Astrocyte (in vitro differentiated cells and primary cell): ENCODE data around the gene PTPRCAP. TPM values are rescaled to one million over a fixed set of nuclear protein-coding genes. Genes with fewer than 3 reads are reported as not detected.
A peak's percentile ranks its signal among the peaks of the same experiment; 100 is the strongest.

ENCODE experiments used
- DNase-seq: peaks from one replicate; pipeline ENCODE4 v3.0.0-alpha.2; 2010; ENCODE audit warnings: low read depth
- FAIRE-seq: peaks from 2 replicates; lab custom pipeline; 2011; peaks lifted over from hg19 to GRCh38; lab: Jason Lieb, UNC
- H2AFZ ChIP-seq: 2 replicates; pipeline ENCODE4 v1.6.0; 2012; ENCODE audit warnings: low read depth, low read length, inconsistent platforms
- H3K27ac ChIP-seq: 2 replicates; pipeline ENCODE4 v1.5.1; 2011; ENCODE audit warnings: low read depth, low read length, inconsistent platforms
- H3K27me3 ChIP-seq: 2 replicates; pipeline ENCODE4 v1.6.0; 2011; ENCODE audit warnings: low read length, inconsistent platforms; ENCODE audit not compliant: insufficient read depth
- H3K36me3 ChIP-seq: 2 replicates; pipeline ENCODE4 v1.5.1; 2011; ENCODE audit warnings: low read length, inconsistent platforms; ENCODE audit not compliant: insufficient read depth
- H3K4me1 ChIP-seq: 2 replicates; pipeline ENCODE4 v1.5.1; 2011; ENCODE audit warnings: low read length, inconsistent platforms; ENCODE audit not compliant: insufficient read depth
- H3K4me2 ChIP-seq: 2 replicates; pipeline ENCODE4 v1.6.0; 2012; ENCODE audit warnings: low read length, inconsistent platforms
- H3K4me3 ChIP-seq: 2 replicates; pipeline ENCODE4 v1.5.1; 2011; ENCODE audit warnings: low read depth, mild to moderate bottlenecking, low read length, inconsistent platforms; ENCODE audit not compliant: insufficient read depth
- H3K79me2 ChIP-seq: 2 replicates; pipeline ENCODE4 v1.6.0; 2012; ENCODE audit warnings: mild to moderate bottlenecking, low read length, inconsistent platforms; ENCODE audit not compliant: insufficient read depth
- H3K9ac ChIP-seq: 2 replicates; pipeline ENCODE4 v1.6.0; 2012; ENCODE audit warnings: mild to moderate bottlenecking, low read length, inconsistent platforms
- H3K9me3 ChIP-seq: 2 replicates; pipeline ENCODE4 v1.5.1; 2012; ENCODE audit warnings: low read depth, mild to moderate bottlenecking, low read length, inconsistent platforms; ENCODE audit not compliant: insufficient read depth
- H4K20me1 ChIP-seq: 2 replicates; pipeline ENCODE4 v1.6.0; 2012; ENCODE audit warnings: low read length, inconsistent platforms; ENCODE audit not compliant: insufficient read depth
- H3K27ac Mint-ChIP-seq: one replicate; pipeline ENCODE4 v1.8.0; 2021; ENCODE audit warnings: mild to moderate bottlenecking, mixed read lengths; ENCODE audit not compliant: unreplicated experiment
- H3K27me3 Mint-ChIP-seq: one replicate; pipeline ENCODE4 v1.8.0; 2021; ENCODE audit warnings: low read depth, mixed read lengths; ENCODE audit not compliant: unreplicated experiment
- H3K36me3 Mint-ChIP-seq: one replicate; pipeline ENCODE4 v1.8.0; 2021; ENCODE audit warnings: low read depth, mixed read lengths; ENCODE audit not compliant: unreplicated experiment
- H3K4me1 Mint-ChIP-seq: one replicate; pipeline ENCODE4 v1.8.0; 2021; ENCODE audit warnings: low read depth, mixed read lengths; ENCODE audit not compliant: unreplicated experiment
- H3K4me3 Mint-ChIP-seq: one replicate; pipeline ENCODE4 v1.8.0; 2021; ENCODE audit warnings: mild to moderate bottlenecking, moderate library complexity, mixed read lengths; ENCODE audit not compliant: unreplicated experiment
- H3K9me3 Mint-ChIP-seq: one replicate; pipeline ENCODE4 v1.8.0; 2021; ENCODE audit warnings: mild to moderate bottlenecking, mixed read lengths; ENCODE audit not compliant: unreplicated experiment
- CTCF ChIP-seq: IDR thresholded peaks from 2 replicates; pipeline ENCODE4 v1.5.1; 2011; ENCODE audit warnings: low read depth, mild to moderate bottlenecking, inconsistent platforms, low read length, moderate library complexity; ENCODE audit not compliant: insufficient read depth
- EZH2 ChIP-seq: IDR thresholded peaks from 2 replicates; pipeline ENCODE4 v1.6.1; 2012; ENCODE audit warnings: mild to moderate bottlenecking, low read length, inconsistent platforms; ENCODE audit not compliant: insufficient read depth
- total RNA-seq: library from RNA; stranded (reverse); gene quantifications from 2 replicates; pipeline ENCODE4 v1.2.1, GENCODE V29; 2021

PTPRCAP gene
- total RNA-seq, 1 donor from 2014 or later, result 1.7 TPM

GRCh38 chr11:67405688-67406339 lies 31.7 kb downstream of the PTPRCAP start:
- Histone ChIP-seq H3K9ac (no peak overlapping the region), H3K9me3 (no peaks in the 10 kb centered on the region), H3K4me1 (peaks cover 8% of the 10 kb centered on the region), H3K27ac (no peak overlapping the region), H2AFZ (no peak overlapping the region), H3K36me3 (no peaks in the 10 kb centered on the region), H3K4me2 (no peak overlapping the region), H4K20me1 (peaks cover 5% of the 10 kb centered on the region), H3K4me3 (no peak overlapping the region), H3K79me2 (peaks cover 6% of the 10 kb centered on the region), H3K27me3 (peaks cover 7% of the 10 kb centered on the region)
- no peak for TF ChIP-seq EZH2
- TF ChIP-seq CTCF, result no peak
- Mint-ChIP-seq H3K36me3 (peaks cover 3% of the 10 kb centered on the region), H3K27me3 (peaks cover 14% of the 10 kb centered on the region), H3K4me3 (peak overlapping the region; percentile 50), H3K4me1 (no peaks in the 10 kb centered on the region), H3K9me3 (no peaks in the 10 kb centered on the region), H3K27ac (no peak overlapping the region)
- FAIRE-seq (no peak), DNase-seq (no peak)

- FAIRE-seq, result no peak
- no peaks in the 10 kb centered on the region for H3K9me3 Mint-ChIP-seq
- no peak overlapping the region for H3K27ac Mint-ChIP-seq
These were observed 32.3 kb downstream of the PTPRCAP start for GRCh38 chr11:67405196-67405567.

More at GRCh38 chr11:67405196-67405567, 32.3 kb downstream of the PTPRCAP start:
- Mint-ChIP-seq H3K36me3 (peaks cover 8% of the 10 kb centered on the region), H3K4me1 (peaks cover 6% of the 10 kb centered on the region), H3K27me3 (peaks cover 14% of the 10 kb centered on the region), H3K4me3 (no peak overlapping the region)
- no peak overlapping the region for H3K4me3 ChIP-seq
- H3K4me1 ChIP-seq, result peaks cover 14% of the 10 kb centered on the region
- H2AFZ ChIP-seq, result no peak overlapping the region
- no peak for DNase-seq
- peaks cover 13% of the 10 kb centered on the region for H3K79me2 ChIP-seq
- peaks cover 4% of the 10 kb centered on the region for H3K27me3 ChIP-seq
- no peak overlapping the region for H3K9ac ChIP-seq
- peaks cover 12% of the 10 kb centered on the region for H4K20me1 ChIP-seq
- no peak for TF ChIP-seq EZH2
- TF ChIP-seq CTCF, result no peak
- H3K9me3 ChIP-seq, result no peaks in the 10 kb centered on the region
- no peak overlapping the region for H3K27ac ChIP-seq
- H3K4me2 ChIP-seq, result no peak overlapping the region
- no peaks in the 10 kb centered on the region for H3K36me3 ChIP-seq
